Activated CD4-positive, alpha-beta T cell treated with anti-CD3 and anti-CD28 coated beads for 48 hours (primary cell): ENCODE data around the gene FKRP.
A peak's percentile ranks its signal among the peaks of the same experiment; 100 is the strongest.

Experiments
- DNase-seq: peaks from one replicate; pipeline ENCODE4 v3.0.0-alpha.2; 2020

Gene FKRP

DNA sequence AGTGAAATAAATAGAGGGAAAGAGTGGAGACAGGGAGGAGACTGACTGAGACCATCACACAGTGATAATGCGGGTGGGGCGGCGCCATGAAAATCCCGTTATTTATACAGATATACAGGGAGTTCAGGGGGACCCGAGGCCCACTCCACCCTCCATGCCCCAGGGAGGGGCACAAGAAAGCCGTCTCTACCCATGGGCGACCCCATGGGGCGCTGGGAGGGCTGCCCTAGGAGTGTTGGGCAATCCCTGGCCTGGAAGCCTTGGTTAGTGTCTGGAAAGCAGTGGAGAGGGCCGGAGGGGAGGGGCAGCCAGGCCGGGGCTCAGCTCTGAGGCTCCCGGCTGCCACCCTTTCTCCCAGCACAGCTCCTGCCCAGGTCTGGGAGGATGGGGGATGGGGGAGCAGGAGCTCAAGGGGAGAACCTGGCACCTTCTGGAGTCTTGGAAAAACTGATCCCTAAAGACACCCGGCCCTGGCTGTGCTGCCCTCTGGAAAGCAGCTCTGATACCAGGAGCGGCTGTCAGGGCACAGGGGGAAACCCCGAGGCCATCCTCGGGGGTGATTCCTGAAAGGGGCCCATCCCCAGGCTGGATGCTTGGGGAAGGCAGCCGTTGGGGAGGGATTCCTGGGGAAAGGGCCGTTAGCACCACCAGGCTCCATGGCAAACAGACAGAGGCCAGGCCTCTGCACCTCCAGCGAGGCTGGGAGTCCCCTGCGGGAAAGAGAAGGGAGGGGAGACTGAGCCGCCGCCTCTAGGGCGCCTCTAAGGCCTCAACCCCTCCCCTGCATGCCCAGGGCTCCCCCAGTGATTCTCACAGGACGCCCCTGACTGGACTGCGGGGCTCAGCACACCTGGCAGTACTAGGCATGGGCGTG lies 26.0 kb upstream of the FKRP start:
- no peak for DNase-seq

DNA sequence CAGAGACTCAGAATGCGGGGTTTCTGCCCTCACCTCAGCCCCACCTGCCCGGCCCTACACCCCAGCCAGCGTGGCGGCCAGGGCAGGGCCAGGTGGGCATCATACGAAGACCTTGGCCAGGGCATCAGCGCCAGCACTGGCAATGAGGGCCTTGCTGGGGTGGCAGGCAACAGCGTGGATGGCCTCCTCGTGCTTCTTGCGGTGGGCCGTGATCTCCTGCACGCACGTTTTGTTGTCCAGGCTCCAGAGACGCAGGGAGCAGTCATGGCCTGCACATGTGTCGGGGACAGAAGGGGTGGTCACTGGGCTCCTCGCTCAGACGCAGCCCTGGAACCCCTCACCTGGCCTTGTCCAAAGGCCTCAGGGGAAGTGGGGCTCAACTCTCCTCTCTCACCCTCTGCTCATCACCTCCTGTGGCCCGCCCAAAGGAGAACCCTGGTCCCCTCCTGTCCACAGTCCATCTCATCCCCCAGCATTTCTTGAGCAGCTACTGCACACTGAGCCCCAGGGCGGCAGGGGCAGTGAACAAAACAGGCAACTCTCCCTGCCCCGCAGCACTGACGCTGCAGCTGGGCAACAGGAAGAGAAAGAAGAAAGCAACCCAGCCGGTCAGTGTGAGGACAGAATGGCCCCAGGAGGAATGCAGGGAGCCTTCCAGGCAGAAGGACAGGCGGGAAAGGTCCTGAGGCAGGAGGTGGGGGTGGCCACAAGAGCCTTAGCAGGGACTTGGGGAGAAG lies 25.2 kb upstream of the FKRP start:
- DNase-seq = no peak

DNA sequence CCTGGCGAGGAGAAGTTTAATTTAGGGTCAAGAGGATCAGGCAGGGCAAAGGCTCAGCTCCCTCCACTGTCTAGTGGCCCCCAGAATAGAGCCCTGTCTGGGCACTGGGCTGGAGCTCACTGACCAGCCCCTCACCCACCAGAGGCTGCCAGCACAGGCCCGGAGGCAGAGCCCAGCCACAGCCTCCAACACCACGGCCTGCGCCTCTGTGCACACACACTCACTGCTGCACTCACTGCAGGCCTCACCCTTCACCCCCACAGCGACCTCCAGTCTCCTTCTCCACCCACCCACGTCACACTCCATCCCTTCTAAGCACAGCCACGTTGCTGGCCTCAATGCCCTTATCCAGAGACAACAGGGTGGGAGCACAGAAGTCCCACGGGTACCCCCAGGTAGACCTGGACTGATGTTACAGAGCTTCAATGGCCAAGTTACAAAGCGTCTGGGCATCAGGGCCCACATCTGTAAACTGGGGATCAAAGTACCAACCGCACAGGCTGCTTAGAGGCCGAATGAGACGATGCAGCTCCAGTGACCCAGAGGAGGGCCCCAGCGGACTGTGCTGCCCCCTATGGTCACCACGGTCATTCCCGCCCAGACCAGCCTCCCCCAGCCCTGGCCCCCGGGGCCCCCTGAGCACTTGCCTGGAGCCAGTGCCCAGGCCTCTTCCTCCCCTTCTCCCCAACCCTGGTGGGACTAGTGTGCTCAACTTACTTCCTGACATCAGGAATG lies 24.4 kb upstream of the FKRP start:
- DNase-seq = no peak

DNA sequence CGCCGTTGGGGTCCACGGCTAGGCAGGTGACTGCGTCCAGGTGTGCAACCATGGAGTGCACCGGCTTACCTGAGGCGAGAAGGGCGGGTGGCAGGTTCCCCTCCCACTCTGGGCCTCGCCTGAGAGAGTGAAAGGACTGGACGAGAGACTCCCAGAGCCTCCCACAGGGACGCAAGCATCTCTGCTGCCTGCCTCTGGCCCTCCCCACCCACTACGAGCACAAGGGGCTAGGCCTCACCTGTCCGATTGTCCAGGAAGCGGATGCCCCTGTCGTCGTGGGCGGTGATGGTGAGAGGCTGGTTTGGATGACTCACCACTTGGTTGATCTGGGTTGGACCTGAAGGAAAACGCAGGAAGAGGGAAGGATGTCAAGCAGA lies 23.9 kb upstream of the FKRP start:
- DNase-seq = no peak

DNA sequence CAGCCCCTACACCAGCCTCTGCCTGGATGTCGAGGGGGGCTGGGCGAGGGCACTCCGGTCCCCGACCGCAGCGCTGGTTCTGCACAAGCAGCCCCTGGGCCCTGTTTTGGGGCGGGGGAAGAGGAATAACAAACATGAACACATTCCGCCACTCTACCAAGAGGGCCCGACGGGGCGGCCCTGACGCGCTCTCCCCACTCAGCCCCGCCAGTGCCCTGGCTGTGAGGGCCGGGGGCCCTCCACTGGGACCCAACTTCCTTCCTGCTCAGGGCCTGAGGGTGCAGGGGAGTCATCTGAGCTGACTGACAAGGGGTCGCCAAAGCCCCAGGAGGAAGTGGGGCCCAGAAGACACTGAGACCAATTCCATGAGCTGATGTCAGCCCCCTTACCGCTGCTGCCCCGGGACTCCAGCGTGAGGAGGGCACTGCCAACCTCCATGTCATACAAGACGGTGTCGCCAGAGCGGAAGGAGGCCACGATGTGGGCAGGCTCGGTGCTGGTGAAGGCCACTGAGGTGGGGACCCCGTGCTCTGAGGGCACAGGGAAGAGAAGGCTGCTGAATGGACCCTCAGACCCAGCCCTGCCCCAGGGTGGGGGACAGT lies 23.3 kb upstream of the FKRP start:
- no peak for DNase-seq

DNA sequence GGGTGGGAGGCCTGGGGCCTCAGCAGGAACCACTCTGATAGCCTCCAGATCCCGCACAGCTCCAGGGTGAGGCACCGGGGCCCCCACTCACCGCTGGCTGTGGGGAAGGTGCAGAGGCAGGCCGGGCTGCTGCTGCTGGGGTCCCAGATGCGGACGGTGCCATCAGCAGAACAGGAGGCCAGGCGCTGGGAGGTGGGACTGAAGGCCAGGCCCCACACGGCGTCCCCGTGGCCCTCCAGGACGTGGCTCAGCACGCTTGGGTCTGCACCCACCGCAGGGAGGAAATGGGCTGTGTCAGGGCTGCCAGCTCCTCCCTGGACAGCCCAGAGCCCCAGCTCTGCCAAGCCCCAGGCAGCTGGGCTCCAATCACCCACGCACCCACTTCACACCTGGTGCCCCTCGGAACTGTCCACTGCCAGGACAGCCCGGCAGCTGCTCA lies 22.8 kb upstream of the FKRP start:
- DNase-seq = no peak

DNA sequence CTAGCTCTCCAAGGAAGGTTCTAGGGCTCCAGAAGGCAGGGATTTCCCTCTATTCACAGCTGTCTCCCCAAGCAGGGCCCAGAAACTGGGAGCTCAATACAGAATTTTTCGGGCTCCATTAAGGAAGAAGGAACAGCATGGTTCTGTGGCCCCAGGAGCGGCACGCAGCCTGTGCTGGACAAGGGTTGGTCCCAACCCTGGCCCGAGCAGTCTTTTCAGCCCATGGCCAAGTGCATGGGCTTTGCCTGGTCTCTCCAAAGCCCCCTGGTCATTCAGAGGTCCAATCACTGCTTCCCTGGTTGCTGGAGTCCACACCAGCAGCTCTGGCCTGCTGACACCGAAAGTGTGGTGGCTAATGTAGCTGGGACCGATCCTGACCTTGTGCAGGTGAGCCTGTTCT lies 22.4 kb upstream of the FKRP start:
- DNase-seq = no peak

DNA sequence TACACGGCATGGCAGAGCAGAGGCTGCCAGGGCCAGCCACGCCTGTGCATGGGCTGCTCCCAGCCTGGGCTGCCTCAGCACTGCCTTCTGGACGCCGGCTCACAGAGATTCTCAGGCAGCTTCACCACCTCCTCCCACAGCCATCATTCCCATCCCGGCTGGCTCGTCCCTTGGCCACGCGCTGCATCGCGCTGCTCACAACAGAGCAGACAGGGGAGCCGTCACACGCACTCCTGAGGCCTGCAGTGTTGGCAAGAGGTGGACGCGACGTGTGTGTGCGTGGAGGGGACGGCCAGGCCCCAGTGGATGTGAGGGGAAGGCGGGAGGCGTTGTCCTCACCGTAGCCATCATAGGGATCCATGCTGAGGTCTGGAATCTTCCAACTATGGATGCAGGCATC lies 21.4 kb upstream of the FKRP start:
- no peak for DNase-seq

DNA sequence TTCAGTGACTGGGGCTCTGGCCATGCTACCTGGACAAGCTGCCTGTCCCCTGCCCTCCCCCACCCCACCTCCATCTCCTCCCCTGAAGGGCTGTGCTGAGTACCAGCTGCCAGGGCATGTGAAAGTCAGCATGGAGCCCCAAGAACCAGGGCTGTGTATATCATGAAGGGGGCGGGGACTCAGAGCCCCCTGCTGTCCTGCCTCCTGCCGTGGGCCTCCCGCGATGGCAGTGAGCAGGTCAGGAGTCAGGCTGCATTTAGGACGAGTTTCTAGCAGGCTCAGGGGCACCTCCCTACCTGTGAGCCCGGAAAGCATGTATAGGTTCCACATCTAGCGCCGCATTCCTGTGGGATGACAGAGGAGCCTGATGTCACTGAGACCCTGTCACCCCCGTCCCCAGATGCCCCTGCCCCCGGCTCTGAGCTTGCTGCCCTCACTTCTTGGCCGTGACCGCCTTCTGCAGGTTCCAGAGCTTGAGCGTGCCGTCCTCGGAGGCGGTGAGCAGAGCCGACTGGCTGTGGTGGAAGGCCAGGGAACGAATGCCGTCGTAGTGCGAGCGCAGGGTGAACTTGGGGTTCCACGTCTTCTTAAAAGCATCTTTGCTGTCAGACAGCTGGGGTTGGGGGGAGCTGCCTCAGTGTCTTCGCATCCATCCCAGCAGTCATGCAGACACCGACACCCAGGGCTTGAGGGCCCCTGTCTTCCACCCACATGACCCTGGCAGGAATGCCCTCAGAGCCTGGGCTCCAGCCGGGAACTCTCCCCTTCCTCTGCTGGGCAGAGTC lies 20.6 kb upstream of the FKRP start:
- DNase-seq = no peak

DNA sequence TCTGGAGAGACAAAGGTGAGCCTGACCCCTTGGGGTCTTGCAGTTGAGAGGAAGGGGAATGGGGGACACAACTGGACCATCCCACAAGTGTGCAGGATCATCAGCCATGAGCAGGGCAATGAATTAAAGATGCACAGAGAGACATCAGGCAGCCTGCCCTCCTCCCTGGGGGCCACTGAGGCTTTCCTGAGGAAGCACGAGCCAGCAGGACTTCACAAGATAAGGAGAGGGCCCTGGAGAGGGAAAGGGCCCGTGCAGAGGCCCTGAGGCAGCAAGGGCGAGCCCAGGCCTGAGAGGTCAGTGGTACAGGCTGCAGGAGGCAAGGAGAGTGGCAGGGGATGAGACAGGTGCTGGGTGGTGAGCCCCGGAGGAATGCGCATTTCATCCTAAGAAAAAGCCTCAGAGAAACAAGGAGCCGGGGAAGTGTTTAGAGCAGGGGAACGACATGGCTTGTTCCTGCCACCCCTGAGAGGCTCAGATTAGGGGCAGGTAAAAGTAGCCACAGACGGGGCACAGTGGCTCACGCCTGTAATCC lies 19.9 kb upstream of the FKRP start:
- DNase-seq = no peak

DNA sequence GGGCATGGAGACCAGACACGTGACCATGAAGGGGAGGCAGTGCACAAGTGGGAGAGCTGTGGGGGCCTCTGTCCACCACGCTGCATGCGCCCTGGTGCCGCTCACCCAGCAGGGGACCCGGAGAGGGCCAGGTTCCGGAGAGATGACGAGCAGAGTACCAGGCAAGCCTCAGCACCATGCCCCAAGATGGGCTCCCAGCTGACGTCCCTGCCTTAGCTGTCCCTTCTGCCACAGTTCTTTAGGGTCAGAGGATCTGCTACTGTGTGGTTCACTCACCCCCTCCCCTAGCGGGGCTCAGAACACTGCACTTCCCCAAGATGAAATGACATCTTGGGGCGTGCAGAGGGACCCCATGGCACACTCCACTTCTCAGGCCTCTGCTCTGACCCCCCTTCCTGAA lies 19.3 kb upstream of the FKRP start:
- no peak for DNase-seq

DNA sequence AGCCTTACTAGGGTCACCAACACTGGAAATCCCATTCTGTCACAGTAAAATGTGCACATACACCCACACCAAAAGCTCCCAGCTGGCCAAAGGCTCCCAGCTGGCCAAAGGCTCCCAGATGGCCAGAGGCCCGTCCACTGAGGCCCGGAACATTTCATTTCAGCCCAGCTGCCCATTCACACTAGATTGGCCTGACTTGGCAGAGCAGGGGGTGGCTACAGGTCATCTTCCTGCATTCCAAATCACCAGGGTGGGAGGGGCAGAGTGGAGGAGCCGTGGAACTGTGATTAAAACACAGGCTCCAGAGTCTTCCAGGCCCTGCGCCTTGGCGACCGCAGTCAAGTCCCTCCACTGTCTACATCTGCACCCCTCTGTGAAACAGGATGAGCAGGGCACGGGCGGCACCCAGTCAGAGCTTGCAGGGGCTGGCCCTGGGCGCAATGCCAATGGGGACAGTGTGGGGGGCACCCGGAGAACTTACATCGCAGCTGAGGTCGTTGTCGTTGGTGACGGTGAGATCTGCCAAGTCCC lies 18.8 kb upstream of the FKRP start:
- no peak for DNase-seq

DNA sequence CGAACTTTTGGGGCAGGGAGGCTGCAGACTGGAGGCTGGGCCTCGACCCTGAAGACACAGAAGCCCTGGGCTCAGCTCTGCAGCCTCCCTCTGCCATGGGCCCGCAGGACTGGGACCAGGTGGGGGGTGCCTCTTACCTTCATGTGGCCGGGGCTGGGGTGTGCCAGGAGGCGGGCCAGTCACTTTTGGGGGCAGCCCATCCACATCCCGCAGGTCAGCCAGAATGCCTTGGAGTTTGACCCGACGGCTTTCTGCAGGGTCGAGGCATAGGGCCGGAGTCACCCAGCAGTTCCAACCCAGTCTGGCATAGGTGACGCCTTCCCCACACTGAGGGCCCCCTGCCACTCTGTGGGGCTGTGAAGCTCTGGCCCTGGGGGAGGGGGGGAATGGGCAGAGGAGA lies 18.1 kb upstream of the FKRP start:
- DNase-seq = no peak

DNA sequence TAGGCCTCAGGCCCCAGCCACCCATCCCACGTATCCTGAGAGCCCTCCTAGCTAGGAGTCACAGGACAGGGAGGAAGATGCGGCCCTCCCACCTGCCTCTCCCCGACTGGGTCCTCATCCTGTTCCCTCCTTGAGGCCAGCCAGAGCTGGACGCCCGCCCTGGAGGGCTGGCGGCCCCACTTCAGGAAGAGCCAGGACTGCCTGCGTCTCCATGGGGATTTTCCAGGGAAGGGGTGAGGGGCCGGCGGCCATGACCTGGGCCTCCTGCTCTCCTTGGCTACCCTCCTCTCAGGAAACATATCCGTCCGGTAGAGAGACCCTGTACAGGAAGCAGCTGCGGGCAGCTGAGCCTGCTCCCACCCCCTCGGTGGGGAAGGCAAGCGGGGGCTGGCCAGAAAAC lies 17.6 kb upstream of the FKRP start:
- DNase-seq = no peak

DNA sequence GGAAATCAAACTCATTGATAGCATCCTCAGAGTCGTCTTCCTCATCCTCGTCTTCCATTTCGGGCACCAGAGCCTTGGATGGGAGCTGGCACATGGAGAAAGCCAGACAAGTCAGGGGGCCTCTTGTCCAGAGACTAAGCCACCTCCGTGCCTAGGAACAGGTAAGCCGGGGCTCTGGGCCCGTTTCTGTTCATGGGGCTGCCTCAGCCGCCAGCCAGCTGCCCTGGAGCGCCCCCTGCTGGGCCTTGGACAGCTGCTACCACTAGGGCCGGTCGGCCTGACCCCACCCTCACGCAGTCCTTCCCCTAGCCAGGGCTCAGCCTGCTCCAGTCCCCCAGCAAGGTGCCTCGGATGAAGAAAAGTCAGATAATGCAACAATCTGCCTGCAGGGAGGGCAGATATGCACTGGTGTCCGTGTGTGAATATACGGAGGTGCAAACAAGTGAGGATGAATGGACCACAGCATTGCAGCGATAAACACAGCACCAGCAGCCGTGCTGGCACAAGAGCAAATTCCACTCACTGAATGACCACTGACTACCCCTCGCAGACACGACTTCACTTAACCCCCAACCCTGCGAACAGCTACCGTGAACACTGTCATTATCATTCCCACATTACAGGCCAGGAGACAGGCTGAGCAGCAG lies 17.0 kb upstream of the FKRP start:
- DNase-seq = peak; percentile 85

DNA sequence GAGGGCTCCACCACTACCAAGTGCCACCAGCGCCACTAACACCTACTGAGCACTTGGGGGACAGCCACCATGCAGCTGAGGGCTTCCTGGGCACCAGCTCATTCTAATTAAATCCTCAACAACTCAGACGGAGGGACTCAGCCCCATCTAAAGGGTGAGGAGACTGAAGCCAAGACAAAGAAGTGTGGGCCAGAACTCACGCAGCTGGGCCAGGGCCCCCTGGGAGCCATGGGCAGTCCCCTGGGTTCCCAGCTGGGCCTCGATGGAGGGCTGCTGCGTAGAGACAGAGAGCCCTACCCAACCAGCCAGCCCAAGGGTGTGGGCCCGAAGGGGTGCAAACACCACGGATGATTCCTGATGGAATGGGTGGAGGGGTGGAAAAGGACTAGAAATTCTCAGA lies 16.2 kb upstream of the FKRP start:
- no peak for DNase-seq

DNA sequence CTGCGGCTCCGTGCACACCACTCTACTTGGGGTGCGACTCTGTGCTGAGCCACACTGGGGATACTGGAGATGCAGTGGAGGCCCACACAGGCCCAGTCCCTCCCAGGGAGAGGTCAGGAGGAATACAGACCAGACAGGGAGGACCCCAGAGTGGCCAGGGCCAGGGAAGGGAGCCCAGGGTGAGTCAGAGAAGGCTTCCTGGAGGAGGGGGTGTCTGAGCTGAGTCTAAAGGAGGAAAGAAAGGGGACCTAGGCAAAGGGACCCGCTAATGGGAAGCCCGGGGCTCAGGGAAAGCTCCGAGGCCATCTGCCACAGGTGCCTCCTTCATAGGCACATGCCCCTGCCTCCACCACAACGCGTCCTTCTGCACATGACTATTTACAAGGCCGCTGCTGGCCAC lies 15.7 kb upstream of the FKRP start:
- no peak for DNase-seq

DNA sequence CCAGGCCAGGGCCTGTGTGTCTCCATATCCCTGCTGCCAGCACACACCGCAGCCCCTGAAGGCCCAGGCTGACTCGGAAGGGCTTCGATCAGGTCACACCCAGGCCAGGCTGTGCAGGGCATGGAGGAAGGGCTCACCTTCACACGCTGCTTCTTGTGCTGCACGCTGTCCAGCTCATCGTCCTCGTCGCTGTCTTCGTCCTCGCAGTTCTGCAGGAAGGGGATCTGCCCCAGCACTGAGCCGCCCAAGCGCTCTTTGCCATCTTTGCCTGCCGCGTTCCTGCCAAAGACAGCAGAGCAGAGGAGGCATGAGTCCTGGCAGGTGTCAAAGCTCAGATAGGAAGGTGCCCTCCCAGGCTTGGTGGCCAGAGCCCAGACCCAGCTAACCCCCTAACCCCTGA lies 15.3 kb upstream of the FKRP start:
- no peak for DNase-seq

DNA sequence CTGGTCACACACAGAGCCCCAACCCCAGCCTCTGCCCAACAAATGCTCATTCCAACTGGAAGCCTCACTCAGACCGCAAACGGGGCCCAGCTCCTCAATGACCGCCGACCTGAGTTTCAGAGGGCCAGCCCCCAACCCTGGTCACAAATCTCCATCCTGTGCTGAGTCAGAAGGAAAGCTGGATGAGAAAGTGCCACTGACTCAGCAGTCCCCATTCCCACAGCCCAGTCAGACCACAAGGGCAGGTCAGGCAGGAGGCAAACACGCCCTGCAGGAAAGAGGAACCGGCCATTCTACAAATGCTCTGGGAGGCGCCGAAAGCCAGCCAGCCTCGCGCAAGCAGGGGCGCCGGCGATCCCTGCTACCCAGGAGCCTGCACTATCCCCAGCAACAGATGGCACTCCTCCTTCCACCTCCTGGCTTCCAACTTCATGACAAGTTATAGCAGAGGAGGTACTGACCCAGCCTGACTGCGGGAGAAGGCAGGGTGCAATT lies 14.8 kb upstream of the FKRP start:
- DNase-seq = no peak

DNA sequence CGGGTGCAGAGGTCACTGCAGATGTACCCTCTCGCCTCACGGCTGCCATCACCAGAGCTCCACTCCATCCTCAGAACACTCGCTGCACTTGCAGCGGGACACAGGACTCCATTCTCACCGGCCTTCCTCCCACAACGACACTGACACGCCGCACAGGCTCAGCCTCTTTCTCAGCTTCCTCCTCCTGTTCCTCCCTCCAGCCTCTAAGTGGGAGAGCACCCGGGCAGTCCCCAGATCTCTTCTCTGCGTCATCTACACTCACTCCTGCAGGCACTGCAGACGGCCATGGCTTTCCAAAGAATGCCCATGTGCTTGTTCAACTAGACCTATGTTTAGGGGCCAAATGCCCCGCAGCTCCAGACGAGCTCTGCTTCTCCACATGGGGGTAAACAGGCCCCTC lies 14.3 kb upstream of the FKRP start:
- DNase-seq = no peak
